Endothelial cell of umbilical vein (primary cell): ENCODE results near the gene CYREN. TPM values are rescaled to one million over a fixed set of nuclear protein-coding genes. Genes with fewer than 3 reads are reported as not detected.

Experiments used
- BruUV-seq: library from RNA; stranded (reverse); fragments of 400-500 nt; replicated peaks from 2 replicates; lab custom pipeline; 2021; lab: Mats Ljungman, UMichigan
- CTCF ChIA-PET: fragments of 300-600, 350-600 bp; sonication (Branson Sonifier 250); formaldehyde crosslinking; loops from one replicate; lab custom pipeline; 2021; ENCODE audit warnings: antibody characterized with exemption, inconsistent platforms; lab: Charles Lee
- POLR2A ChIA-PET: fragments of 300-600, 350-600 bp; sonication (Branson Sonifier 250); formaldehyde crosslinking; loops from one replicate; lab custom pipeline; 2021; ENCODE audit warnings: antibody characterized with exemption, inconsistent platforms; lab: Charles Lee
- DNase-seq: peaks from one replicate; pipeline ENCODE4 v3.0.0-alpha.2; 2011; ENCODE audit warnings: low read depth, low spot score
- FAIRE-seq: peaks from 2 replicates; lab custom pipeline; 2011; peaks lifted over from hg19 to GRCh38; lab: Jason Lieb, UNC
- H2AFZ ChIP-seq: 2 replicates; pipeline ENCODE4 v1.6.0; 2012; ENCODE audit warnings: low read depth, low read length, control low read depth, inconsistent platforms
- H3K27ac ChIP-seq: 2 replicates; pipeline ENCODE4 v1.5.1; 2011; ENCODE audit warnings: low read depth, mild to moderate bottlenecking, control low read depth, low read length, moderate library complexity; ENCODE audit not compliant: insufficient read depth
- H3K27me3 ChIP-seq, 2 experiments: 2 replicates each; pipeline versions ENCODE4 v1.6.0 to v1.6.1; 2011; ENCODE audit warnings: low read length in 2 of 2, mixed read lengths in 1 of 2; ENCODE audit not compliant: control insufficient read depth in 2 of 2, insufficient read depth in 2 of 2
- H3K36me3 ChIP-seq, 2 experiments: 2 replicates in 1 of 2; 3 replicates in 1 of 2; pipeline ENCODE4 v1.5.1; 2011; ENCODE audit warnings: low read length in 2 of 2, mild to moderate bottlenecking in 1 of 2, moderate library complexity in 1 of 2; ENCODE audit not compliant: control insufficient read depth in 2 of 2, insufficient read depth in 2 of 2; ENCODE audit errors: extremely low read depth in 1 of 2
- H3K4me1 ChIP-seq: 3 replicates; pipeline ENCODE4 v1.5.1; 2011; ENCODE audit warnings: mild to moderate bottlenecking, low read length; ENCODE audit not compliant: control insufficient read depth, insufficient read depth; ENCODE audit errors: extremely low read depth
- H3K4me2 ChIP-seq: 2 replicates; pipeline ENCODE4 v1.6.1; 2011; ENCODE audit warnings: low read length, control low read depth, mixed read lengths; ENCODE audit not compliant: insufficient read depth
- H3K4me3 ChIP-seq, 3 experiments: fragments of 200-600 bp in 1 of 3; sonication (generic), shearing (Covaris generic) in 1 of 3; replicated peaks in 1 of 3; 2 replicates each; pipeline ENCODE4 v1.5.1; 2011 to 2016; ENCODE audit warnings: control low read depth in 3 of 3, low read length in 3 of 3, mild to moderate bottlenecking in 2 of 3, inconsistent platforms in 1 of 3, low read depth in 1 of 3, moderate library complexity in 1 of 3; ENCODE audit not compliant: insufficient read depth in 1 of 3
- H3K79me2 ChIP-seq: 2 replicates; pipeline ENCODE4 v1.6.0; 2012; ENCODE audit warnings: low read length, inconsistent platforms; ENCODE audit not compliant: control insufficient read depth, insufficient read depth
- H3K9ac ChIP-seq: replicated peaks from 2 replicates; pipeline ENCODE3; 2011; ENCODE audit warnings: low read length, control low read depth; ENCODE audit not compliant: insufficient read depth; ENCODE audit errors: extremely low read depth
- H3K9me1 ChIP-seq: replicated peaks from 3 replicates; pipeline ENCODE4 v1.6.0; 2011; ENCODE audit warnings: mild to moderate bottlenecking, low read length; ENCODE audit not compliant: control insufficient read depth, insufficient read depth; ENCODE audit errors: extremely low read depth
- H3K9me3 ChIP-seq: replicated peaks from 2 replicates; pipeline ENCODE4 v1.5.1; 2012; ENCODE audit warnings: low read length, inconsistent platforms; ENCODE audit not compliant: control insufficient read depth, insufficient read depth
- H4K20me1 ChIP-seq: replicated peaks from 2 replicates; pipeline ENCODE3; 2011; ENCODE audit warnings: mild to moderate bottlenecking, low read length; ENCODE audit not compliant: control insufficient read depth, insufficient read depth; ENCODE audit errors: extremely low read depth
- EZH2 ChIP-seq: IDR thresholded peaks from 2 replicates; pipeline ENCODE4 v1.6.1; 2012; ENCODE audit warnings: borderline replicate concordance, low read depth, mild to moderate bottlenecking, moderate library complexity, low read length, inconsistent platforms; ENCODE audit not compliant: severe bottlenecking
- FOS ChIP-seq: IDR thresholded peaks from 2 replicates; pipeline ENCODE4 v1.6.1; 2011; ENCODE audit warnings: mild to moderate bottlenecking, low read length, moderate library complexity, borderline replicate concordance; ENCODE audit not compliant: insufficient read depth
- GATA2 ChIP-seq: IDR thresholded peaks from 2 replicates; pipeline ENCODE4 v1.7.0; 2011; ENCODE audit warnings: low read depth, mild to moderate bottlenecking, moderate library complexity, mixed read lengths, low read length; ENCODE audit not compliant: insufficient read length, insufficient read depth
- JUN ChIP-seq: IDR thresholded peaks from 2 replicates; pipeline ENCODE4 v1.6.1; 2011; ENCODE audit warnings: borderline replicate concordance, low read depth; ENCODE audit not compliant: insufficient read length, insufficient read depth
- MYC ChIP-seq: IDR thresholded peaks from one replicate; pipeline ENCODE4 v1.6.1; 2011; ENCODE audit warnings: mild to moderate bottlenecking, low read depth, low read length
- POLR2A ChIP-seq: IDR thresholded peaks from 2 replicates; pipeline ENCODE4 v1.6.1; 2012; ENCODE audit warnings: low read depth, mild to moderate bottlenecking, control low read depth, low read length
- POLR2AphosphoS5 ChIP-seq: IDR thresholded peaks from 2 replicates; pipeline ENCODE4 v1.6.1; 2012; ENCODE audit warnings: low read depth, mild to moderate bottlenecking, control low read depth, low read length, moderate library complexity; ENCODE audit not compliant: insufficient read depth
- dilution Hi-C: fragments of 300-500 bp; cut with MboI; formaldehyde crosslinking; loops from one replicate; pipeline ENCODE4 v1.15.0; 2019; ENCODE audit warnings: low sequenced_read_pairs; ENCODE audit not compliant: extremely low pct_ligation_motif_present
- intact Hi-C: fragments of 100-400 bp; cut with micrococcal nuclease; formaldehyde crosslinking; loops from one replicate; pipeline ENCODE4 v1.10.0; 2022
- polyA plus RNA-seq, 4 experiments: library from polyadenylated mRNA; depleted of rRNA in 3 of 4; stranded (reverse) in 3 of 4; unstranded in 1 of 4; fragments of >200 nt; gene quantifications; 2 replicates each; pipeline versions ENCODE4 v1.2.1 to v1.2.3, GENCODE V29; 2011 to 2012; ENCODE audit warnings: missing spikeins in 1 of 4
- total RNA-seq: library from RNA; stranded (reverse); gene quantifications from 2 replicates; pipeline ENCODE4 v1.2.3, GENCODE V29; 2021
- TF ChIP-seq, protein P1 (sequence below), 2 donors: IDR thresholded peaks; 1 replicate in 1 of 2; 2 replicates in 1 of 2; pipeline ENCODE4 v1.5.1; 2011; ENCODE audit warnings: low read length in 2 of 2, mild to moderate bottlenecking in 2 of 2, moderate library complexity in 2 of 2, control low read depth in 1 of 2, inconsistent platforms in 1 of 2, low read depth in 1 of 2; ENCODE audit not compliant: insufficient read depth in 1 of 2; ENCODE audit errors: extremely low read depth in 1 of 2
- TF ChIP-seq, protein P2 (sequence below): IDR thresholded peaks from 2 replicates; pipeline ENCODE4 v1.6.1; 2011; ENCODE audit not compliant: insufficient read depth, insufficient read length

The CYREN gene
- total and polyA plus RNA-seq, 2 donors (not counting 3 experiments of a cell fraction or from before 2014, with no cell fraction given), result 19.1 to 30.8 TPM

DNA sequence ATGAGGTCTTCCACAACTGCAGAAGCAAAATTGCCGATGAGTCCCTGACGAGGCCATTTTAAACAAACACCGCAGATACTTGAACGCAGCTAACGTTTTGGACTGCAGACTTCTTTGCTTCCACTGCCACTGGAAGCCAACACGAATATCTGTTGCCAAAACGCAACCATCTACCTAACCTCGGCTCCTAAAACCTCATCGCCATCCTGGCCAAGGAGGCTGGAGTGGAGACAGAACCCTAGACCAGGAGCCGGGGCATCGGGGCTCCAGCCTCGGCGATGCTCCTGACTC, 40.3 kb upstream of the CYREN start:
- BruUV-seq, result no TSS peak
- Histone ChIP-seq H3K9ac (peak overlapping the region; percentile 89), H3K36me3 (no peaks in the 10 kb centered on the region), H3K27me3 (no peaks in the 10 kb centered on the region), H3K4me2 (peak overlapping the region; percentile 77), H3K9me1 (no peaks in the 10 kb centered on the region), H2AFZ (peak overlapping the region; percentile 100), H3K27ac (peak overlapping the region; percentile 69), H3K79me2 (no peaks in the 10 kb centered on the region), H4K20me1 (no peaks in the 10 kb centered on the region), H3K4me1 (peaks cover 8% of the 10 kb centered on the region), H3K4me3 (peak overlapping the region; percentile 68 to 87 (median 86)), H3K9me3 (no peaks in the 10 kb centered on the region)
- TF ChIP-seq FOS (no peak), MYC (no peak), POLR2AphosphoS5 (no peak), GATA2 (no peak), EZH2 (no peak), JUN (no peak), POLR2A (no peak)
- TF ChIP-seq, protein P1, sequence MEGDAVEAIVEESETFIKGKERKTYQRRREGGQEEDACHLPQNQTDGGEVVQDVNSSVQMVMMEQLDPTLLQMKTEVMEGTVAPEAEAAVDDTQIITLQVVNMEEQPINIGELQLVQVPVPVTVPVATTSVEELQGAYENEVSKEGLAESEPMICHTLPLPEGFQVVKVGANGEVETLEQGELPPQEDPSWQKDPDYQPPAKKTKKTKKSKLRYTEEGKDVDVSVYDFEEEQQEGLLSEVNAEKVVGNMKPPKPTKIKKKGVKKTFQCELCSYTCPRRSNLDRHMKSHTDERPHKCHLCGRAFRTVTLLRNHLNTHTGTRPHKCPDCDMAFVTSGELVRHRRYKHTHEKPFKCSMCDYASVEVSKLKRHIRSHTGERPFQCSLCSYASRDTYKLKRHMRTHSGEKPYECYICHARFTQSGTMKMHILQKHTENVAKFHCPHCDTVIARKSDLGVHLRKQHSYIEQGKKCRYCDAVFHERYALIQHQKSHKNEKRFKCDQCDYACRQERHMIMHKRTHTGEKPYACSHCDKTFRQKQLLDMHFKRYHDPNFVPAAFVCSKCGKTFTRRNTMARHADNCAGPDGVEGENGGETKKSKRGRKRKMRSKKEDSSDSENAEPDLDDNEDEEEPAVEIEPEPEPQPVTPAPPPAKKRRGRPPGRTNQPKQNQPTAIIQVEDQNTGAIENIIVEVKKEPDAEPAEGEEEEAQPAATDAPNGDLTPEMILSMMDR (IDR thresholded peaks at IDR 0.05; ENCODE audit: extremely low read depth in 1 of 2, insufficient read depth in 1 of 2, low read depth in 1 of 2, low read length in 2 of 2), result no peak
- TF ChIP-seq, protein P2, sequence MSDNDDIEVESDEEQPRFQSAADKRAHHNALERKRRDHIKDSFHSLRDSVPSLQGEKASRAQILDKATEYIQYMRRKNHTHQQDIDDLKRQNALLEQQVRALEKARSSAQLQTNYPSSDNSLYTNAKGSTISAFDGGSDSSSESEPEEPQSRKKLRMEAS, result no peak
- dilution Hi-C loops (no loop called here), intact Hi-C loops (loop anchor here (1.0 to 5.0 kb wide), 5 partner anchors 41 to 346 kb away; partner anchors contain the start of genes AGBL3, CNOT4, CYREN and NUP205)
- POLR2A ChIA-PET, result no interaction called here
- CTCF ChIA-PET, result interaction anchor here (1.0 to 2.8 kb wide), 5 partner anchors 9 to 63 kb away, joined by 3 to 8 read pairs (median 4); partner anchors contain the start of gene CYREN
- DNase-seq (no peak), FAIRE-seq (no peak)
